PFSK-1 (cell line): Measurements from ENCODE around the gene FOSL2.

Source experiments
- FOXP2 ChIP-seq: optimal IDR thresholded peaks from 2 replicates; pipeline ENCODE3; 2011; ENCODE audit warnings: borderline replicate concordance, control low read depth, inconsistent platforms; ENCODE audit not compliant: insufficient read depth; ENCODE audit errors: extremely low read length, extremely low read depth
- POLR2AphosphoS5 ChIP-seq: IDR thresholded peaks from 2 replicates; pipeline ENCODE4 v1.6.1; 2012; ENCODE audit warnings: low read depth, mild to moderate bottlenecking, control low read depth, low read length, moderate library complexity
- SIN3A ChIP-seq: IDR thresholded peaks from 2 replicates; pipeline ENCODE4 v1.6.1; 2012; ENCODE audit warnings: mild to moderate bottlenecking, low read length, moderate library complexity, borderline replicate concordance; ENCODE audit not compliant: insufficient read depth
- TAF1 ChIP-seq: IDR thresholded peaks from 2 replicates; pipeline ENCODE4 v1.6.1; 2012; ENCODE audit warnings: low read length, control low read depth, borderline replicate concordance; ENCODE audit not compliant: insufficient read depth
- TF ChIP-seq, protein P1 (sequence below), 2 experiments: IDR thresholded peaks; 2 replicates each; pipeline versions ENCODE4 v1.6.1 to v1.8.0; 2011 to 2012; ENCODE audit warnings: low read depth in 2 of 2, low read length in 2 of 2, control low read depth in 1 of 2, inconsistent platforms in 1 of 2, mild to moderate bottlenecking in 1 of 2, moderate library complexity in 1 of 2; ENCODE audit not compliant: insufficient read depth in 1 of 2

FOSL2 gene

DNA sequence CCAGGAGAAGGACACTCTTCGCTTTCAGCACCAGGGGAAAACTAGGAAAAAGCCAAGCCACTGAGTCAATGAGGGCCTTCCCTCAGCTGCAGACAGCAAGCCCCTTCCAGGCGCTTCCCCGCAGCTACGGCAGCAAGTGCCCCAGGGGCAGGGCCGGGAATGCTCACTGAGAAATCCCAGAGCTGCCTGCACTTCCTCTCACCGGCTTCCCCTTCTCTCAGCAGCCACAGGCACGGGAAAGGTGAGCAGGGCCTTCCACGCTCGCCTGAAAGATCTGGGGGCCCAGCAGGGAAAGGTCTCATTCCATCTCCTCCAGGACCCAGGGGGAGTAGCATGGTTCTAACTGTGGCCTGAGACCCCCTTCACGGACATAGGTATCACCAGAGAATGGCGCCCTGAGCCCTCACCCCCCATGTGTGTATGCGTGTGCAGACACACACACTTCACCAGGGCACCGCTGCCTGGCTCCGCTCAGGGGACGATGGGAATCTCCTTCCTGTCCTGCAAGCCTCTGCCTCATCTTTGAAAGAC lies 29.6 kb upstream of the FOSL2 start:
- TF ChIP-seq POLR2AphosphoS5 (no peak), FOXP2 (no peak), TAF1 (no peak), SIN3A (no peak)
- TF ChIP-seq, protein P1, sequence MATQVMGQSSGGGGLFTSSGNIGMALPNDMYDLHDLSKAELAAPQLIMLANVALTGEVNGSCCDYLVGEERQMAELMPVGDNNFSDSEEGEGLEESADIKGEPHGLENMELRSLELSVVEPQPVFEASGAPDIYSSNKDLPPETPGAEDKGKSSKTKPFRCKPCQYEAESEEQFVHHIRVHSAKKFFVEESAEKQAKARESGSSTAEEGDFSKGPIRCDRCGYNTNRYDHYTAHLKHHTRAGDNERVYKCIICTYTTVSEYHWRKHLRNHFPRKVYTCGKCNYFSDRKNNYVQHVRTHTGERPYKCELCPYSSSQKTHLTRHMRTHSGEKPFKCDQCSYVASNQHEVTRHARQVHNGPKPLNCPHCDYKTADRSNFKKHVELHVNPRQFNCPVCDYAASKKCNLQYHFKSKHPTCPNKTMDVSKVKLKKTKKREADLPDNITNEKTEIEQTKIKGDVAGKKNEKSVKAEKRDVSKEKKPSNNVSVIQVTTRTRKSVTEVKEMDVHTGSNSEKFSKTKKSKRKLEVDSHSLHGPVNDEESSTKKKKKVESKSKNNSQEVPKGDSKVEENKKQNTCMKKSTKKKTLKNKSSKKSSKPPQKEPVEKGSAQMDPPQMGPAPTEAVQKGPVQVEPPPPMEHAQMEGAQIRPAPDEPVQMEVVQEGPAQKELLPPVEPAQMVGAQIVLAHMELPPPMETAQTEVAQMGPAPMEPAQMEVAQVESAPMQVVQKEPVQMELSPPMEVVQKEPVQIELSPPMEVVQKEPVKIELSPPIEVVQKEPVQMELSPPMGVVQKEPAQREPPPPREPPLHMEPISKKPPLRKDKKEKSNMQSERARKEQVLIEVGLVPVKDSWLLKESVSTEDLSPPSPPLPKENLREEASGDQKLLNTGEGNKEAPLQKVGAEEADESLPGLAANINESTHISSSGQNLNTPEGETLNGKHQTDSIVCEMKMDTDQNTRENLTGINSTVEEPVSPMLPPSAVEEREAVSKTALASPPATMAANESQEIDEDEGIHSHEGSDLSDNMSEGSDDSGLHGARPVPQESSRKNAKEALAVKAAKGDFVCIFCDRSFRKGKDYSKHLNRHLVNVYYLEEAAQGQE (IDR thresholded peaks at IDR 0.05; ENCODE audit: insufficient read depth in 1 of 2, low read depth in 2 of 2, low read length in 2 of 2) = no peak

DNA sequence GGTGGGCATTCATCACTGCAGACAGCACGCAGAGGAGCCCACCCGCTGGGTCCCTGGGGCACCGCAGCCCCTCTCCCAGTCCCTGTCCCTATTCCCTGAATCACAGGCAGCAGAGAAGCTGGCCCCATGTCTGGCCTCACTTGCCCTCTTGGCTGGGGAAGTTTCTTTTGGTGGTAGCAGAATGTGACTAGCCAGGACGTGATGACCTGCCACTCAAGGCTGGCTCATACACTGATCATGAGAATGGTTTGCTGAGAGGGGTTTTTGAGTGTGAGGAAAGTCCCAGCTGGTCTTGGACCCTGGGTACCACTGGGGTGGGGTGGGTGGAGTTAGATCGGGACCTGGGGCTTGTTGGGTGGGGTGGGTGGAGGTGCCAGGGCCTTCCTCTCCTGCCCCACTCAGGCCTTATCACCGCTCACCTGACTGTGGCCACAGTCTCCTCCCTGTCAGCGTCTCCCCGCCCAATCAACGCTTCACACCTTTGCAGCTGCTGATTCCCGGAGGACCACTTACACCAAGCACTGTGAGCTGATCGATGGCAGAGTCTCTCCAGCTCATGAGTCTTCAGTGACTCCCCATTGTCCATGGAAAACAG lies 28.9 kb upstream of the FOSL2 start:
- TF ChIP-seq FOXP2 (no peak), TAF1 (no peak), SIN3A (no peak), POLR2AphosphoS5 (no peak)
- TF ChIP-seq, protein P1 (IDR thresholded peaks at IDR 0.05; ENCODE audit: insufficient read depth in 1 of 2, low read depth in 2 of 2, low read length in 2 of 2) = no peak

GRCh38 chr2:28364610-28365009 lies 28.0 kb upstream of the FOSL2 start:
- TF ChIP-seq, protein P1 (IDR thresholded peaks at IDR 0.05; ENCODE audit: insufficient read depth in 1 of 2, low read depth in 2 of 2, low read length in 2 of 2) = no peak
- TF ChIP-seq POLR2AphosphoS5 (no peak), TAF1 (no peak), FOXP2 (no peak), SIN3A (no peak)

GRCh38 chr2:28365158-28365557 lies 27.5 kb upstream of the FOSL2 start:
- TF ChIP-seq SIN3A (no peak), POLR2AphosphoS5 (no peak), TAF1 (no peak)

GRCh38 chr2:28366149-28366495 lies 26.5 kb upstream of the FOSL2 start:
- TF ChIP-seq POLR2AphosphoS5 (no peak), FOXP2 (no peak), TAF1 (no peak), SIN3A (no peak)
- TF ChIP-seq, protein P1 (IDR thresholded peaks at IDR 0.05; ENCODE audit: insufficient read depth in 1 of 2, low read depth in 2 of 2, low read length in 2 of 2) = no peak
